ENCODE results near the gene NLN.
"Not testable (repeated sequence)": the region's sequence is repeated elsewhere in the genome, so short reads cannot be mapped to it uniquely, and the experiment has no call there.

The NLN gene

DNA sequence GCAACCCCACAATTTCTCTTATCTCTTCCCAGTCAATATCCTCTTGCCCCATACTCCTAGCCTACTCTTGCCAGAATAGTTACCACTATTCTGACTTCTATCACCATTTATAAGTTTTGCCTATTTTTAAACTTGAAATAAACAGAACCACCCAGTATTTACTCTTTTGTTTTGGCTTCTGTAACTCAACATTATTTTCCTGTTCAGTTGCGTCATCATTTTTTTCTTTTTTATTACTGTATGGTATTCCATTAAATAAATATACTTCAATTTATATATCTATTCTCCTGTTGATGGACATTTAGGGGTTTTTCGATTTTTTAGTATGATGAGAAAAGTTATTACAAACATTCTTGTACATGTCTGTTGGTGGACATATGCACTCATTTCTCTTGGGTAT lies 141.7 kb downstream of the NLN start:
- TF ChIP-seq, protein P1, sequence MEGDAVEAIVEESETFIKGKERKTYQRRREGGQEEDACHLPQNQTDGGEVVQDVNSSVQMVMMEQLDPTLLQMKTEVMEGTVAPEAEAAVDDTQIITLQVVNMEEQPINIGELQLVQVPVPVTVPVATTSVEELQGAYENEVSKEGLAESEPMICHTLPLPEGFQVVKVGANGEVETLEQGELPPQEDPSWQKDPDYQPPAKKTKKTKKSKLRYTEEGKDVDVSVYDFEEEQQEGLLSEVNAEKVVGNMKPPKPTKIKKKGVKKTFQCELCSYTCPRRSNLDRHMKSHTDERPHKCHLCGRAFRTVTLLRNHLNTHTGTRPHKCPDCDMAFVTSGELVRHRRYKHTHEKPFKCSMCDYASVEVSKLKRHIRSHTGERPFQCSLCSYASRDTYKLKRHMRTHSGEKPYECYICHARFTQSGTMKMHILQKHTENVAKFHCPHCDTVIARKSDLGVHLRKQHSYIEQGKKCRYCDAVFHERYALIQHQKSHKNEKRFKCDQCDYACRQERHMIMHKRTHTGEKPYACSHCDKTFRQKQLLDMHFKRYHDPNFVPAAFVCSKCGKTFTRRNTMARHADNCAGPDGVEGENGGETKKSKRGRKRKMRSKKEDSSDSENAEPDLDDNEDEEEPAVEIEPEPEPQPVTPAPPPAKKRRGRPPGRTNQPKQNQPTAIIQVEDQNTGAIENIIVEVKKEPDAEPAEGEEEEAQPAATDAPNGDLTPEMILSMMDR (IDR thresholded peaks at IDR 0.05; ENCODE audit: extremely low read depth, missing control alignments) = no peak

DNA sequence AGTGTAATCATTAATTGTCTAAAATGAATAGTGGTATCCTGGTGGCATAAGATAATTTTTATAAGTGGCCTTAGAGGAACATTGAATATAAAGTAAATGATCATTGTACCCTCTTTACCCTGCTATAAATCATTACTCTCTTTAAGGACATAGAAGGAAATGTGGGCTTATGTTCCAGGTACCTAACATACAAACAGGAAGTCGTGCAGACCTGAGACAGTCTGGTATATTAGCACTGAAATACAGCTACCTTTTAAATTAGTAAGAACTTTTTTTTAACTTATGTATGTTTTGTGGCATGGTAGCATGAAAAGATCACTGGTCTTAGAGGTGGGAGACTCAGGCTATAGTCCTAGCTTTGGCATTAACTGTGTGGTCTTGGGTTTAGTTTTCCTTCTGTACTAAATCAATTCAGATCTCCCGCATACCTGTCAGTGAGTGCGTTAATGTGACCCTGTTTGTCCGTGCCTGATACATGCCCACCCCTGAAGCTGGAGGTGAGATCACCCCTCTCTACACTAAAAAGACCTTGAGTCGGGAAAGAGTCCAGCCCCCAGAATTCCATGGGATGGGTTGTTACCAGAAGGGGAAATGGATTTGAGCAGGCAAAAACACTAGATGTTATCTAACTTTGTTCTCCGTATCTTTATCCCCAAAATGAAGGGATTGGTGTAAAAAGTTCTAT lies 145.0 kb downstream of the NLN start:
- no peak for DNase-seq (ENCODE audit: low spot score)
- TF ChIP-seq, protein P1 (IDR thresholded peaks at IDR 0.05; ENCODE audit: extremely low read depth, missing control alignments) = no peak

More for the DNA sequence above, 141.7 kb downstream of the NLN start:
- no peak for DNase-seq (ENCODE audit: low spot score)

- TF ChIP-seq, protein P1 (IDR thresholded peaks at IDR 0.05; ENCODE audit: extremely low read depth, missing control alignments) = no peak
- DNase-seq (ENCODE audit: low spot score) = no peak
Measured at GRCh38 chr5:65867542-65868195, 145.7 kb downstream of the NLN start.

GRCh38 chr5:65868509-65868908 lies 146.5 kb downstream of the NLN start:
- no peak for DNase-seq (ENCODE audit: low spot score)
- TF ChIP-seq, protein P1 (IDR thresholded peaks at IDR 0.05; ENCODE audit: extremely low read depth, missing control alignments) = no peak

GRCh38 chr5:65871182-65871581 lies 149.2 kb downstream of the NLN start:
- DNase-seq (ENCODE audit: low spot score) = no peak

GRCh38 chr5:65871776-65872175 lies 149.8 kb downstream of the NLN start:
- DNase-seq (ENCODE audit: low spot score) = not testable (repeated sequence)

More at GRCh38 chr5:65871182-65871581, 149.2 kb downstream of the NLN start:
- TF ChIP-seq, protein P1 (IDR thresholded peaks at IDR 0.05; ENCODE audit: extremely low read depth, missing control alignments) = no peak

DNA sequence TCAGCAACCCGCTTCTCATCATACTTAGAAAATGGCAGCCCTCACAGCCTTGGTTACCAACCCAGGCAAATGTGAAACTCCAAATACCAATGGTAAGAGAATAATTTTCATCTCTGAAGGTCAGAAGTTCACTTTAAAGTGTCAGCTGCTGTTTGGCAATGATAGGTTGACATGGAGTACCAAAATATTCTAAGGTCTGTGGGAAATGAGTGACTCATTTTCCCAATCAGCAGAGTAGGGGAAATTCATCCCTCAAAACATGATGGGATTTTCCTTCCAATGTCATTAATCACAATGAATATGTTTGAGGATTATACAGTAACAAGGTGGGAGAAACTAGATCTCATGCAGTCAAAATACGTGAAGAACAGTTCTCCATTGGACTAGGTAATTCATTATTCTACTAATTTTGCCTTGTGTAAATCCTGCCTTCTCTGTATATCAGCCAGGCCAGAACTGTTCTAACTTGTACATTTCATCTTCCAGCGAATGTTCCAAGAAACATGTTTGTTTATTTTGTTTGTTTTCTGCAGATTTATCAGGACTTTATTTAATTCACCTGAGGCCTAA lies 151.3 kb downstream of the NLN start:
- no peak for DNase-seq (ENCODE audit: low spot score)
- TF ChIP-seq, protein P1 (IDR thresholded peaks at IDR 0.05; ENCODE audit: extremely low read depth, missing control alignments) = no peak

All from GM20000 (cell line).